Measurements from ENCODE around the gene MRPL23. TPM values are rescaled to one million over a fixed set of nuclear protein-coding genes. Genes with fewer than 3 reads are reported as not detected.

Gene MRPL23
- total RNA-seq, 1 experiment from 2014 or later: 83.8 TPM

GRCh38 chr11:1969776-1970175, 22.6 kb downstream of the MRPL23 start:
- CTCF ChIA-PET: no interaction called here
- H3K4me1 ChIP-seq (ENCODE audit: insufficient read depth, low read length, poor library complexity, severe bottlenecking): no peaks in the 10 kb centered on the region
- H3K27me3 ChIP-seq (replicated peaks; ENCODE audit: insufficient read depth, low read depth, low read length, poor library complexity): no peaks in the 10 kb centered on the region
- H3K36me3 ChIP-seq (ENCODE audit: insufficient read depth, low read length, poor library complexity, severe bottlenecking): no peaks in the 10 kb centered on the region
- intact Hi-C loops (cut with micrococcal nuclease; ENCODE audit: unreplicated experiment): no loop called here
- TF ChIP-seq CTCF (conservative IDR thresholded peaks at IDR 0.05; ENCODE audit: low read depth, low read length): no peak
- BruUV-seq (replicated peaks): no TSS peak
- DNase-seq (ENCODE audit: low spot score): no peak
- H3K27ac ChIP-seq (ENCODE audit: low read depth, low read length, poor library complexity, severe bottlenecking): no peak overlapping the region
- H3K4me3 ChIP-seq (ENCODE audit: low read depth, low read length, poor library complexity, severe bottlenecking): no peak overlapping the region
- no peaks in the 10 kb centered on the region for H3K9me3 ChIP-seq (ENCODE audit: low read depth, low read length, poor library complexity, severe bottlenecking)
- POLR2A ChIA-PET (ENCODE audit: low non-redundant PET): no interaction called here

GRCh38 chr11:1970956-1971355, 23.8 kb downstream of the MRPL23 start:
- TF ChIP-seq CTCF (conservative IDR thresholded peaks at IDR 0.05; ENCODE audit: low read depth, low read length) (no peak), EZH2 (IDR thresholded peaks at IDR 0.05; ENCODE audit: borderline replicate concordance, low read depth, low read length, poor library complexity, severe bottlenecking) (no peak)

GRCh38 chr11:1975185-1975584, 28.1 kb downstream of the MRPL23 start:
- Histone ChIP-seq H3K36me3 (ENCODE audit: insufficient read depth, low read length, poor library complexity, severe bottlenecking) (no peaks in the 10 kb centered on the region), H3K4me3 (ENCODE audit: low read depth, low read length, poor library complexity, severe bottlenecking) (no peak overlapping the region), H3K27me3 (replicated peaks; ENCODE audit: insufficient read depth, low read depth, low read length, poor library complexity) (no peaks in the 10 kb centered on the region), H3K9me3 (ENCODE audit: low read depth, low read length, poor library complexity, severe bottlenecking) (no peaks in the 10 kb centered on the region), H3K4me1 (ENCODE audit: insufficient read depth, low read length, poor library complexity, severe bottlenecking) (no peaks in the 10 kb centered on the region), H3K27ac (ENCODE audit: low read depth, low read length, poor library complexity, severe bottlenecking) (no peak overlapping the region)
- DNase-seq (ENCODE audit: low spot score): no peak
- POLR2A ChIA-PET (ENCODE audit: low non-redundant PET): no interaction called here
- intact Hi-C loops (cut with micrococcal nuclease; ENCODE audit: unreplicated experiment): no loop called here
- no TSS peak for BruUV-seq (replicated peaks)
- TF ChIP-seq EZH2 (IDR thresholded peaks at IDR 0.05; ENCODE audit: borderline replicate concordance, low read depth, low read length, poor library complexity, severe bottlenecking) (no peak), CTCF (conservative IDR thresholded peaks at IDR 0.05; ENCODE audit: low read depth, low read length) (no peak)
- CTCF ChIA-PET: no interaction called here

More at GRCh38 chr11:1970956-1971355, 23.8 kb downstream of the MRPL23 start:
- BruUV-seq (replicated peaks): no TSS peak
- Histone ChIP-seq H3K4me1 (ENCODE audit: insufficient read depth, low read length, poor library complexity, severe bottlenecking) (no peaks in the 10 kb centered on the region), H3K27ac (ENCODE audit: low read depth, low read length, poor library complexity, severe bottlenecking) (no peak overlapping the region), H3K9me3 (ENCODE audit: low read depth, low read length, poor library complexity, severe bottlenecking) (no peaks in the 10 kb centered on the region), H3K36me3 (ENCODE audit: insufficient read depth, low read length, poor library complexity, severe bottlenecking) (no peaks in the 10 kb centered on the region), H3K27me3 (replicated peaks; ENCODE audit: insufficient read depth, low read depth, low read length, poor library complexity) (no peaks in the 10 kb centered on the region), H3K4me3 (ENCODE audit: low read depth, low read length, poor library complexity, severe bottlenecking) (no peak overlapping the region)
- ChIA-PET POLR2A (ENCODE audit: low non-redundant PET) (no interaction called here), CTCF (no interaction called here)
- no peak for DNase-seq (ENCODE audit: low spot score)
- intact Hi-C loops (cut with micrococcal nuclease; ENCODE audit: unreplicated experiment): no loop called here
